ENCODE results near the gene PLA2G5.
A peak's percentile ranks its signal among the peaks of the same experiment; 100 is the strongest.
"Not testable (repeated sequence)": the region's sequence is repeated elsewhere in the genome, so short reads cannot be mapped to it uniquely, and the experiment has no call there.

PLA2G5 gene, protein sequence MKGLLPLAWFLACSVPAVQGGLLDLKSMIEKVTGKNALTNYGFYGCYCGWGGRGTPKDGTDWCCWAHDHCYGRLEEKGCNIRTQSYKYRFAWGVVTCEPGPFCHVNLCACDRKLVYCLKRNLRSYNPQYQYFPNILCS

GRCh38 chr1:20069874-20070273 lies at the start of gene PLA2G5:
Gene PLA2G5, plus strand, starts transcription at chr1:20070194. Its CDS starts 14,637 bp downstream, at chr1:20084831.
- DNase-seq = no peak

DNA sequence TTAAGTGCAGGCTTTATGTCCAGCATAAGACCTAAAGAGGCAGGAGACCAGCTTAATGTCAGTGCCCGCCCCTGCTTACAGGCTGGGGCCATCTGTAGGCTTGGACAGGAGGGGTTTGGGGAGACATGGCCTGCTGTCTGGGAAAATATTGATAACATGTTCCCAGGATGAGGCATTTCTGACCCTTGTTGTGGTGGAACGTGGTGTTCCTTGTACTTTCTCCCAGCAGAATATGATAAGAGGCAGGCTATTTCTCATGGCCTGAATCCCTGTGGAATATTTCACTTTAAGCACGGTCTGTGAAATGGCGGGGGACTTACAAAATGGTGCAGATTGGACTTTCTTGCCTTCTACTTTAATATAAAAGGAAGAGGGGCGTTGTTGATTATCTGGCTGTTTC lies 41.9 kb upstream of the PLA2G5 start:
- DNase-seq = no peak

GRCh38 chr1:20028726-20029125 lies 41.3 kb upstream of the PLA2G5 start:
- no peak for DNase-seq

- DNase-seq = no peak
These were observed 40.6 kb upstream of the PLA2G5 start for GRCh38 chr1:20029178-20029912.

DNA sequence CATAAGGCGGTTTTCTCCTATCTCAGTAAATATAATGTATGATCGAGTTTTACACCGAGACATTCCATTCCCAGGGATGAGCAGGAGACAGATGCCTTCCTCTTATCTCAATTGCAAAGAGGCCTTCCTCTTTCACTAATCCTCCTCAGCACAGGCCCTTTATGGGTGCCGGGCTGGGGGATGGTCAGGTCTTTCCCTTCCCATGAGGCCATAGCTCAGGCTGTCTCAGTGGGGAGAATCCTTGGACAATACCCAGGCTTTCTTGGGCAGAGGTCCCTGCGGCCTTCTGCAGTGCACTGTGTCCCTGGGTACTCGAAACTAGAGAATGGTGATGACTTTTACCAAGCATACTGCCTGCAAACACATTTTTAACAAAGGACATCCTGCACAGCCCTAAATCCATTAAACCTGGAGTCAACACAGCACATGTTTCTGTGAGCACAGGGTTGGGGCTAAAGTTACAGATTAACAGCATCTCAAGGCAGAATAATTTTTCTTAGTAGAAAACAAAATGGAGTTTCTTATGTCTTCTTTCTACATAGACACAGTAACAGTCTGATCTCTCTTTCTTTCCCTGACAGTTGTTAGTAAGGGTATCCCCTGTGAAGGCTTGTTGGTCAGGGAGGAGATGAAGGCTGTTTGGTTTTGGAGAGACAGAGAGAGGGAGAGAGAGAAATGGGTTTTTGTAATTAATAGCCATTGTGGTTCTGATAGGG lies 39.4 kb upstream of the PLA2G5 start:
- DNase-seq = not testable (repeated sequence)

- no peak for DNase-seq
These were observed 38.8 kb upstream of the PLA2G5 start for GRCh38 chr1:20031161-20031560.

GRCh38 chr1:20031836-20032235 lies 38.2 kb upstream of the PLA2G5 start:
- DNase-seq = no peak

DNA sequence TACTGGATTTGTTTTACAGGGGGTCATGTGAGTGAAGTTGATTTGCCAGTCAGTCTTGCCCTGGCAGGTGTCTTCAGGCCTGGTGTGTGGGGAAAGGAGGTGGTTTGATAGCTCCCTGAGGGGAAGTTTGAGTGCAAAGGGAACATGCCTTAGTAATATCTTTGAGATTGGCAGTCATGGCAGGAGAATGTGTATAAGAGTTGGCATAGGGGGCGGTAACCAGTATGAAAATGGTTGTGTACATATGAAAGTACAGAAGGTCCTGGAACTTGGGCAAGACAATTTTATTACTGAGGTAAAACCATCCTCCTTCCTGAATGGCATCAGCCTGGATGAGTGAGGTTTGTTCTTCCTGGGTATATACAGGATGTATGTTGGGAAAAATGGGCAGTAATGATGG lies 37.6 kb upstream of the PLA2G5 start:
- no peak for DNase-seq

DNA sequence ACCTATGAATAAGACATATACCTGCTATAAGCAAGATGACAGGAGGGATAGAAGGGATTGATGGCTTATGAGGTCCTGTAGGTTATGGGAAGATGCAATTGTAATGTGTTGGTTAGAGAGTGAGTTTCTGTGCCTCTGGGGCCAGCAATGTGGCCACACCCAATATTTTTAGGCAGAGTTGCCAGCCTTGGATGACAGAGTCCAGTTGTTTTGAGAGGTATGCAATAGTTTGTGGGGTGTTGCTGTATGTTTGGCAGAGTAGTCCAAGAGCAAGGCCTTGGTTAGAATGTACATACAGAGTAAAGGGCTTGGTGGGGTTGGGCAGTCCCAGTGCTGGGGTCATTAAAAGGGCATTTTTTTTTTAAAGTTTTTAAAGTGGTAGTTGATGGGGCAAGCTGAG lies 36.6 kb upstream of the PLA2G5 start:
- no peak for DNase-seq

GRCh38 chr1:20035114-20035513 lies 34.9 kb upstream of the PLA2G5 start:
- DNase-seq = no peak

- no peak for DNase-seq
These were observed 32.1 kb upstream of the PLA2G5 start for GRCh38 chr1:20037877-20038276.

DNA sequence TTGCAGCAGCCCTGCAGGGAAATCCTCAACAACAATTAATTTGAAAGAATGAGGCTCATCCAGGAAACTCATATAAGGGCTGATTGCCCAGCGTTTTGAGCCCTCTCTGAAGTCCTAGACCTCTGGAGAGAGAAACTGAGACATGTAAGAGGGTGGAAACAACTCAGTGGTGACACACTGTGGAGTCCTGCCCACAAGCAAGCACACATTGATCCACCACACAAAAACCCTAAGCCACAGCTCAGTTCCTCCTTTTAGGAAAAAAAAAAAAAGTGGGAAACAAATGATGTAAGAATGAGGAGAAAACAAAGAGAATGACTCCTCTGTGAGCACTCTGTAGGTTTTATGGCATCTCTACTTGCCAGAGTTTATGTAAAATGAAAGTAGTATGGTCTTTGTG lies 22.9 kb upstream of the PLA2G5 start:
- no peak for DNase-seq

GRCh38 chr1:20048563-20048962 lies 21.4 kb upstream of the PLA2G5 start:
- no peak for DNase-seq

GRCh38 chr1:20049056-20049798 lies 20.8 kb upstream of the PLA2G5 start:
- DNase-seq = not testable (repeated sequence)

DNA sequence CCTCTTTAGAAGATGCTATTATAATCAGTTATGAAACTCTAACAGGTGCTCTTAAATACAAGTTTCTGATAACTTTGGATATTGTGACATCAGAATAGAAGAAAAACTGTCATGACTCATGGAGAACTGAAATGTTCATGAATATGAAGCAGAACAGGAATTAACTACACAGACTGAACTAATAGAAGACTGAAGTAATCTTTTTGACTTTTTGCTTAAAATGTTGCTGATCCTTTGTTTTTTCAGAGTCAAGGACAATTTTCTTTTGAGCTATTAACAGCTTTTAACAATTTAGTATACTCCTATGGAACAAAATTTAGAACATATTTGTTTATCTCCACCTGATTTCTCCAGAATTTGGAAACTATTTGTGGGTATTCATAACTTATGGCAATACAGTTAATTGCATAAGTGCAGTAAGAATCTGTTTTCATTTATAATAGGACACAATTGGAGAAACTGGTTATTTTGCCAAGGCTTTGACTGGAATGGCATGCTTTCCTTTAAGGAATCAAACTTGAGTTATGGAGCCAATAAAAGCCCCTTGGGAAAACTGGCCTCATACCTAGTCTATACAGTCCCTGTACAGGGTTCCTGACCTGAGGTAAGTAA lies 18.7 kb upstream of the PLA2G5 start:
- no peak for DNase-seq

DNA sequence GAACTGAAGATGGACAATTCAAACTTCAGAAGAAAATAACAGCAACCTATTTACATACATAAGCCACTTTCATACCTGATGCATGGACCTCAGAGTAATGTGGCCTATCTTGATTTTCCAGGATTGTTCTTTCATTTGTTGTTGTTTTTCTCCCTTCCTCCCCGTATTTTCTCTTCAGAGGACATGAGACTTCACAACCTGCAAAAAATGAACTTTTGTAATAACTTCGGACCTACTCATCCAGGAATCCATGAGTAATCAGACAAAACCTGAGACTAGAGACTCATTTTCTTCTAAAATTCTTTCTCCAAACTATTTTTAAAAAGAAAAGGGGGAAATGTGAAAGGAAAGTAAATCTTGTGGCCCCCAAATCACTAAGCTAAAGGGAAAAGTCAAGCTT lies 17.6 kb upstream of the PLA2G5 start:
- no peak for DNase-seq

DNA sequence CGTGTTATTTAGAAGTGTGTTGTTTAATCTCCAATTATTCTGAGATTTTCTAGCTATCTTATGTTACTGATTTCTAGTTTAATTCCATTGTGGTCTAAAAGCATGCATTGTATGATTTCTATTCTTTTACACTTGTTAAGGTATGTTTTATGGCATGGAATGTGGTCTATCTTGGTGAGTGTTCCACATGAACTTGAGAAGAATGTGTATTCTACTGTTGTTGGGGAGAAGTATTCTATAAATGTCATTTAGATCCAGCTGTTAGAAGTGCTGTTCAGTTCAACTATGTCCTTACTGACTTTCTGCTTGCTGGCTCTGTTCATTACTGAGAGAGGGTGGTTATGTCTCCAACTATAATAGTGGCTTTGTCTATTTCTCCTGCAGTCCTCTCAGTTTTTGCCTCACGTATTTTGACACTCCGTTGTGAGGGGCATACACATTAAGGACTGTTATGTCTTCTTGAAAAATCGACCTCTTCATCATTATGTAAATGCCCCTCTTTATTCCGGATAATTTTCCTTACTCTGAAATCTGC lies 12.0 kb upstream of the PLA2G5 start:
- DNase-seq = no peak

DNA sequence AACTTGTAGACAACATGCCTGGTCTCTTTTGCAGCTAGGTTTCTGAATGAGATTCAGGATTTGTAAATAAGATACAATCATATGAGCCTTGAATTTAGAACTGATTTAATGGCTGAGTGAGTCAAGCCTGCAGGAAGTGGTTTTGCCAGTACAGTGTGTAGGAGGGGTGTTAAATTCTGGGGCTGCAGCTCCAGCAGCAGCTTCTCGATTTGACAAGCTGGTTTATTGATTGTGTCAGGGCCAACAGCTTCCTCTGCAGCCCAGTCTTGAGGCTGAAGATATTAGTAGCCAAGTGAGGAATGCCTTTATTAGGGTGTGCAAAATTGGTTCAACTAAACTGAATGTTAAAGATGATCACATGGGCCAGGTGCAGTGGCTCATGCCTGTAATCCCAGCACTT lies 11.5 kb upstream of the PLA2G5 start:
- peak in 3 of 6 experiments; percentile 1 to 22 (median 2) for DNase-seq

DNA sequence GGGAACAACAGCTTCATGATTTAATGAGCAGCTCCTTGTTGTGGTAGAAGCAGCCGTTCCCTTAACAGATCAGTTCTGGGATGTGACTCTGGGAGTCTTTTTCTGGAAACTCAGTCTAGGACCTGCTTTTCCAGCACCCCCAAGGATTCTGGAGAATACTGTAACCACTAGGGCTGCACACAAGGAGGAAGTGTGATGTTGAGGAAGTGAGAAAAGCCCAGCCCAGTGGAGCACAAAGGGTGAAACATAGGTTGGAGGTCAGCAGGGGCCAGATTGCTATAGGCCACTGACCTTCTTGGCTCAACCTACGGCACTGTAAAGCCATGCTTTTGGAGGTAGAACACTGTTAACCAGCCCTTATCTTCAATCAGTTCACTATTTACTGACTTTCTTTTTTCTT lies 10.1 kb upstream of the PLA2G5 start:
- DNase-seq = no peak

- DNase-seq = not testable (repeated sequence)
These were observed 9.2 kb upstream of the PLA2G5 start for GRCh38 chr1:20060791-20061190.

GRCh38 chr1:20061866-20062265 lies 8.1 kb upstream of the PLA2G5 start:
- DNase-seq = no peak

DNA sequence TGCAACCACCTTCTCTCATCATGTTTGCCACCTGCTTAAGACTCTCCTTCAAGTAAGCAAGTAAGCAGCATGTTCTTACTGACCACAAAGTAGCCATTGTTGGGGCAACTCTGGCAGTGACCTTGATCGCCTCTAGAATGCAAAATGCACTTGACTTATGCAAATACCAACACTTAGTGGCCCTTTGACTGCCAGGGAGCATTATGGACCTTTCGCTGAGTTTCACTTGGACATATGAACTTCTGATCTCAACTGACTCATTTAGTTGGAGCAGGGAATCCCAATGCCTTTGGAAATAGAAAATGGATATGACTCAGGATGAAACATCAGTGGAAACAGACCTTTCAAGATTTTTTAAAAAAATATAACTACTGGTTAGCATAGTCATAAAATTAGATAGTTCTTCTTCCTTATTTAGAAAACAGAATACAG lies 6.1 kb upstream of the PLA2G5 start:
- DNase-seq = no peak

- no peak for DNase-seq
These were observed 1.3 kb upstream of the PLA2G5 start for GRCh38 chr1:20068722-20069121.

Data from stimulated activated naive CD4-positive, alpha-beta T cell (primary cell).